PFSK-1 (cell line): Measurements from ENCODE around the gene MTHFSD.

Experiments
- POLR2AphosphoS5 ChIP-seq: IDR thresholded peaks from 2 replicates; pipeline ENCODE4 v1.6.1; 2012; ENCODE audit warnings: low read depth, mild to moderate bottlenecking, control low read depth, low read length, moderate library complexity
- SIN3A ChIP-seq: IDR thresholded peaks from 2 replicates; pipeline ENCODE4 v1.6.1; 2012; ENCODE audit warnings: mild to moderate bottlenecking, low read length, moderate library complexity, borderline replicate concordance; ENCODE audit not compliant: insufficient read depth
- TAF1 ChIP-seq: IDR thresholded peaks from 2 replicates; pipeline ENCODE4 v1.6.1; 2012; ENCODE audit warnings: low read length, control low read depth, borderline replicate concordance; ENCODE audit not compliant: insufficient read depth

GRCh38 chr16:86531191-86531545 is 23.9 kb downstream of the MTHFSD start:
- TF ChIP-seq SIN3A: no peak
- TF ChIP-seq TAF1: no peak
- TF ChIP-seq POLR2AphosphoS5: no peak
